Lower leg skin (tissue), 4 donors: ENCODE data around the gene SPSB1. TPM values are rescaled to one million over a fixed set of nuclear protein-coding genes. Genes with fewer than 3 reads are reported as not detected.

Source experiments
- DNase-seq, 2 donors: peaks; one replicate each; pipeline ENCODE4 v3.0.0-alpha.2; 2019; ENCODE audit warnings: low spot score in 2 of 2
- H3K4me3 ChIP-seq: fragments of 200-600 bp; sonication (generic); 2 replicates; pipeline ENCODE4 v1.5.1; 2017; ENCODE audit warnings: mild to moderate bottlenecking, low read depth; ENCODE audit not compliant: poor library complexity, severe bottlenecking
- POLR2A ChIP-seq, 2 donors: fragments of 450-650 bp; IDR thresholded peaks; one replicate each; pipeline ENCODE4 v1.6.1; 2016 to 2017; ENCODE audit warnings: antibody characterized with exemption in 2 of 2, mild to moderate bottlenecking in 1 of 2, moderate library complexity in 1 of 2
- WGBS, 2 donors: methylation state at CpG; one replicate each; pipeline ENCODE4 v1.1.5; 2018; 5-methylcytosine and 5-hydroxymethylcytosine counted together
- intact Hi-C: fragments of 100-400 bp; cut with DNase I; formaldehyde crosslinking; loops from one replicate; pipeline ENCODE4 v1.15.0; 2023; ENCODE audit warnings: low total_unique reads
- total RNA-seq, 4 donors: library from RNA; depleted of rRNA; stranded (reverse); fragments of >200 nt; gene quantifications; one replicate each; pipeline ENCODE4 v1.1.0, GENCODE V29; 2016
- TF ChIP-seq, protein P1 (sequence below), 3 donors: fragments of 450-650 bp; IDR thresholded peaks; one replicate each; pipeline ENCODE4 v1.5.1; 2016; ENCODE audit warnings: antibody characterized with exemption in 3 of 3, mild to moderate bottlenecking in 3 of 3, moderate library complexity in 2 of 3

The SPSB1 gene
- total RNA-seq, 4 donors from 2014 or later = 25.3 to 75.5 (median 45.3) TPM

- TF ChIP-seq POLR2A (IDR thresholded peaks at IDR 0.05) = no peak
- TF ChIP-seq, protein P1, sequence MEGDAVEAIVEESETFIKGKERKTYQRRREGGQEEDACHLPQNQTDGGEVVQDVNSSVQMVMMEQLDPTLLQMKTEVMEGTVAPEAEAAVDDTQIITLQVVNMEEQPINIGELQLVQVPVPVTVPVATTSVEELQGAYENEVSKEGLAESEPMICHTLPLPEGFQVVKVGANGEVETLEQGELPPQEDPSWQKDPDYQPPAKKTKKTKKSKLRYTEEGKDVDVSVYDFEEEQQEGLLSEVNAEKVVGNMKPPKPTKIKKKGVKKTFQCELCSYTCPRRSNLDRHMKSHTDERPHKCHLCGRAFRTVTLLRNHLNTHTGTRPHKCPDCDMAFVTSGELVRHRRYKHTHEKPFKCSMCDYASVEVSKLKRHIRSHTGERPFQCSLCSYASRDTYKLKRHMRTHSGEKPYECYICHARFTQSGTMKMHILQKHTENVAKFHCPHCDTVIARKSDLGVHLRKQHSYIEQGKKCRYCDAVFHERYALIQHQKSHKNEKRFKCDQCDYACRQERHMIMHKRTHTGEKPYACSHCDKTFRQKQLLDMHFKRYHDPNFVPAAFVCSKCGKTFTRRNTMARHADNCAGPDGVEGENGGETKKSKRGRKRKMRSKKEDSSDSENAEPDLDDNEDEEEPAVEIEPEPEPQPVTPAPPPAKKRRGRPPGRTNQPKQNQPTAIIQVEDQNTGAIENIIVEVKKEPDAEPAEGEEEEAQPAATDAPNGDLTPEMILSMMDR (IDR thresholded peaks at IDR 0.05) = no peak
- intact Hi-C loops = no loop called here
- DNase-seq = no peak
- 93% methylated on average over 23 to 24 of the region's 24 CpGs for WGBS, 2 donors
- H3K4me3 ChIP-seq = no peak overlapping the region
Observed at GRCh38 chr1:9316512-9316911, 23.8 kb downstream of the SPSB1 start.

GRCh38 chr1:9317072-9317471, 24.4 kb downstream of the SPSB1 start:
- intact Hi-C loops = no loop called here
- DNase-seq = no peak
- H3K4me3 ChIP-seq = no peak overlapping the region
- 89 to 93% methylated on average over 7 of the region's 7 CpGs for WGBS, 2 donors
- TF ChIP-seq, protein P1 (IDR thresholded peaks at IDR 0.05) = no peak
- no peak for TF ChIP-seq POLR2A (IDR thresholded peaks at IDR 0.05)

GRCh38 chr1:9317591-9318417, 25.1 kb downstream of the SPSB1 start:
- intact Hi-C loops = no loop called here
- H3K4me3 ChIP-seq = no peak overlapping the region

DNA sequence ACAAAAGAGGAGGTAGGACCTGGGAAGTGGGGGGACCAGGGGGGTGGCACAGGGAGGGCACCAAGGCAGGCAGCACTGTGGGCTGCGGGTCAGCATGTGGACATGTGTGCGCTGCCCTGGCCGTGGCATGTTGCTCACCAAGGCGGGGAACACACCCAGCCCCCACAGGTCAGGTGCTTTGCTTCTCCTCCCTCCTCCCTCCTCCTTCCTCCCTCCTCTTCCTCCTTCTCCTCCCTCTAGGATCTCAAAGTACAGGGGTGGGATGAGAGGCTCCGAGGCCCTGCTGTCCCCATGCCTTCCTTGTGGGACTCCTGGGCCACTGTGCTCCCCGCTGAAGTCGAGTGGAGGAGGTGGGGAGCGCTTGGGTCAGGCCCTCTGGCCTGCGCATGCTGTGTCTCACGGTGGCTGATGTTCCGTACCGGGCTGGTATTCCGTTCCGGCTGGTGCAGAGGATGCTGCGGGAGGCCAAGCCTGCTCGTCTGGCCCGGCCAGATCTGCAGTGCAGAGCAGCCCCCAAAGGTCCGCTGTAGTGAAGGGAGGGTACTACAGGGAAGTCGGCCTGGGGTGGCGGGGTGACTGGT, 26.6 kb downstream of the SPSB1 start:
- no peak for DNase-seq
- 89 to 93% methylated on average over 18 to 20 of the region's 20 CpGs for WGBS, 2 donors
- no peak for TF ChIP-seq POLR2A (IDR thresholded peaks at IDR 0.05)
- TF ChIP-seq, protein P1 (IDR thresholded peaks at IDR 0.05) = no peak
- H3K4me3 ChIP-seq = no peak overlapping the region
- intact Hi-C loops = no loop called here

More at GRCh38 chr1:9317591-9318417, 25.1 kb downstream of the SPSB1 start:
- TF ChIP-seq, protein P1 (IDR thresholded peaks at IDR 0.05) = no peak
- no peak for TF ChIP-seq POLR2A (IDR thresholded peaks at IDR 0.05)
- 40 to 51% methylated on average over 23 to 28 of the region's 28 CpGs for WGBS, 2 donors
- DNase-seq = peak in 1 of 2 donors; percentile 93

DNA sequence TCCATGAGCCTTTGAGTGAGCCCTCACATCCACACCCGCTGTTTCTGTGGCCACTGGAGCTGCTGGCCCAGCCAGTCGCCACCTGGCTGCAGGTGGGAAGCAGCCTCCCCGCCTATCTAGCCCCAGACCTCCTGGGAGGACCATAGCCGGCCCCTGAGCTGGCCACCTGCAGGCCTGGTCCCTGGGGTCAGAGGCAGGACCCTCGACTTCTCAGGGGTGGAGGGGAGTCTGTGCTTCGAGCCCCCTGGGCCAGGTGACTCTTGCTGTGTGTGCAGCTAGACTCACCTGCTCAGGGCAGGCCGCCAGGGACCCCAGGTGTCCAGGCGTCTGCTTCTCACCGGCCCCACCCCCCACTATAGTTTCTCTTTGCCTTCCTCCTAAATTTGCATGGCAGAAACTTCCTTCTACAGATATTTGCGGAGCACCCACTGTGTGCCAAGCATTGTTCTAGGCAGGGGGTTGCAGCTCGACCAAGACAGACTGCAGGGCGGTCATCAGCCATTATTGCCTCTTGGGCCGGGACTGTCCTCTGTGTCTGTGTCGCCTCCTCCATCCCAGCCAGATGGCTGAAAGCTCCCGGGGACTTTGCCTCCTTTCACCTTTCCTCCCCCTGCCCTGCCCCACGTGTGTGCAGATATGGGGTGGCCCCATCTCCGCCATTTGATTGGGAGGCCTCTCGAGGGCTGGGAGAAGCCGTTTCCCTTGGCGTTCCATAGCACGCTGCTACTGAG, 27.3 kb downstream of the SPSB1 start:
- WGBS, 2 donors = 85 to 86% methylated on average over 15 to 16 of the region's 21 CpGs
- TF ChIP-seq, protein P1 (IDR thresholded peaks at IDR 0.05) = no peak
- no peak for TF ChIP-seq POLR2A (IDR thresholded peaks at IDR 0.05)
- H3K4me3 ChIP-seq = no peak overlapping the region
- DNase-seq = no peak
- intact Hi-C loops = no loop called here
